Glomerular visceral epithelial cell (primary cell): ENCODE measurements around the gene RERE.

Source experiments
- DNase-seq: peaks from one replicate; pipeline ENCODE4 v3.0.0-alpha.2; 2016; ENCODE audit errors: extremely low spot score

Gene RERE

DNA sequence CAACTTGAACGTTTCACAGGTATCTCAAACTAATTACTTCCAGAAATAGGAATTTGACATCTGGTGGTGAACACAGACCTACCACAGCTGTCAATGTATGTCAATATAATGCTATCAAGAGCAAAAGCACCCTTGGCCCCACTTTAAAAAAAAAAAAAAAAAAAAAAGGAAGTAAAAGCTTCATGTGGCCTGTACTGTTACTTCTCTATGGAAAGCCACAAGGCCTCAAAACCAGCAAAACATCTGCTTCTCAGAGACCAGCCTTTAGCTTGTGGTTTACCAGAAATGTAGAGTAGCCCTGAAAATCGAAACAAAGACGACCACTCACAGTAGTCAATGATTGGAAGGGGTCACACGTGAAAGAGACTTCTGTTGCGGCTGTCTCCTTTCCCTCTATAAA is 389.9 kb downstream of the RERE start:
- no peak for DNase-seq

DNA sequence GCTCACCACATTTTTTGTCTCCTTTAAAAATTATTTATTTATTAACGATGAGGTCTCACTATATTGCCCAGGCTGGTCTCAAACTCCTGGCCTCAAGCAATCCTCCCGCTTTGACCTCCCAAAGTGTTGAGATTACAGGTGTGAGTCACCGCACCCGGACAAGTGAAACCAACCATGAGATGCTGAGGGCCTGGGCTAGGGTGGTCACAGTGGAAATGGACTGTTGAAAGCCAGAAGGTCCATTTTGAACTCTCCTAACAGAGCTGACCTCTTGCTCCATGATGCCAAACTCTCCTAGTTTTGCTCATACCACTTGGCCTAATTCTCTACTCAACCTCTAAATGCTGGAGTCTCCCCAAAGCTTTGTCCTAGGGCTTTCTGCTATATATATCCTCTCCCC is 390.4 kb downstream of the RERE start:
- no peak for DNase-seq

DNA sequence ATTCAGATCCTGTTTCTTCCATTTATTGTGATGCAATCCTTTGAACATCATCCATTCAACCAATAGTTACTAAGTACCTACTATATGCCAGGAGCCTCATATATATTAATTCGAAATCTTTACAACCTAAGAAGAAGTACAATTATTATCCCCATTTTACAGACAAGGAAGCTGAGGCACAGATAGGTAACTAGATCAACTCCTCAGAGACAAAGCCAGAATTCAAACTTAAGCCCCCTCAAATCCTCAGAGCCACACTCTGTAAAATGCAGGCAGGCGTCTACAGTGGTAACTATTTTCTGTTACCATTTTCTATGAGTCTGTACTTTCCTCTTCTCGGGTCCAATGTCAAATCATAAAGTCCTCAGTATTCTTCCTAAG is 391.7 kb downstream of the RERE start:
- no peak for DNase-seq

DNA sequence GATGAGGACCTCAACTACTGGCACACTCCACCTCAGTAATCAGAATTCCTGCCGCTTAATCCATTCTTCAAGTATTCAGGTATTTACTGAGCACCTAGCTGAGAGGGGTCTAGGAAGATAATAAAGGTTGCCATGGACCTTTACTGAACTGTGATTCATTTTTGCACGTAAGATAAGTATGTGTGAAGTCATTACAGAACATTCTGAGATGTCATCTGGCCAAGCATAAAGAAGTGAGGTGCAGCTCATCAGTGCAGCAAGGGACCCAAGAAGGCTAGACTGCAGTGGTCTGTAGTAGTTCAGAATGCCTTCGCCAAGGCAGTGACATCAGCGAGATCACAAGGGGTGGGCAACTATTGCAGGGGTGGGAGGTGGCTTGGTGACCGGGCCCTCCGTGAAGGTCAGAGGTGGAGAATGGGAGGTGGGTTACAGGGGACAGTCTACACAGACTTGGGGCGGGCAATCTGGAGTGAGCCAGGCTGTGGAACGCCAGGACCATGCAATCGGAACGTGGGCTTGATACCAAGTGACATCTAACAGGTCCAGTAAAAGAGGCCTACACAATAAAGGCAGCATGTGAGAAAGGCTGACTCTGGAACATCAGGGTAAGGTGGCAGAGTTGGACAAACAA is 392.2 kb downstream of the RERE start:
- no peak for DNase-seq

DNA sequence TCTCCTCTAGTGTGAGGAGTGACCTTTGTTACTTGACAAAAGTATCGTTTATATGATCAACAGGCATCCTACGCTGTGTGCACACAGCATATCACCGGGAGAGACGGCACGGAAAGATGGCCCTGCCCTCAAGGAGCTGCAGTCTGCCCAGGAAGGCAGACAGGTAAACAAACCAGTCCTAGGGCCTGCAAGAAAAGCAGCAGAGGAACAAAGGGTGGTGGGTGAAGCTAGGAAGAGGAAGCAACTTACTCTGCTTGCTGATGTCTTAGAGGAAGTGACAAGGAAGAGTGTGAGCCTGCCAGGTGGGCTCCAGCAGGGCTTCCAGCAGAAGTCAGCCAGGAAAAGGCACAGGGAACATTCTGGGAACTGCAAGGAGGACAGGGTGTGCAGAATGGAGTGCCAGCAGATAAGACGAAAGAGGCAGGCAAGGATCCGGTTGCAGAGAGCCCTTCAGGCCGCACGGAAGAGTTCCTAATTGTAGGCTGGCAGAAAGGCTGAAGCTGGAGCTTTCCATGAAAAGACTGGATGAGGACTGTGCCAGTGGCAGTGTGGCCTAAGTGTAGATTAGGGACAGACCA is 392.8 kb downstream of the RERE start:
- no peak for DNase-seq

DNA sequence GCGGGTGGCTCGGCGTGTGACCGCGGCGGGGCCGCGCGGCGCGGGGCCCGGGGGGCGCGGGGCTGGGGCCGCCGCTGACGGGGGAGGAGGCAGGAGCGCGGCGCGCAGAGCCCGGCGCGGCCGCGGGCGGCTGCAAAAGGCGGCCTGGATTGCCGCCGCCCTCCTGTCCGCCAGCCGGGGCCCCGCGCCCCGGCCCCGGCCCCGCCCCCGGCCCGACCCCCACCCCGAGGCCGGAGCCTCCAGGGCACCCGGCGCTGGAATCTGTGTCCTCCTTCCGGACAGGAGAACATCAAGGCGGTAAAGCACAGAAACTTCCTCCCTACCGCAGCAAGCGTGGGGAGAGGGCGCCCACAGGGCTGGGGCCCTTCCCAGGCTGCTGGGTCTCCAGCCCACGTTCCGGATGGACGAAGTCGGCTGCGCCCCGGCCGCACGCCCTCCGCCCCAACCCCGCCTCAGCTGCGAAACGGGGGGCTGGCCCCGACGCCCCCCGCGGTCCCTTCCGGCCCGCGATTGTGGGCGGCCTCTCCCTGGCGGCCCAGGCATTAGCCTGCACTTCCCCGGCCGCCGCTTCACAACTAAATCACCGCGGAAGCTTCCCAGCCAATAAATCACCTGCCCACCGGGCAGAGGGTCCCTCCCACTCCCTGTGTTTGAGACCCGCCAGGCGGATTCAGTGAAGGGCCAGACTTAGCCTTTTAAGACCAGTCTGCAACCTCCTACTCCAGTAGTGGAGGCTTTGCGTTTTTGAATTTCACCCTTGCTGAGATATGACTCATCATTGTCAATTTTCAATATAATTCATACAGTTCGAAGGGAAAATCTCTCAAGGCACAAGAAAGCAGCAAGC is 393.5 kb downstream of the RERE start:
- peak; percentile 64 for DNase-seq

DNA sequence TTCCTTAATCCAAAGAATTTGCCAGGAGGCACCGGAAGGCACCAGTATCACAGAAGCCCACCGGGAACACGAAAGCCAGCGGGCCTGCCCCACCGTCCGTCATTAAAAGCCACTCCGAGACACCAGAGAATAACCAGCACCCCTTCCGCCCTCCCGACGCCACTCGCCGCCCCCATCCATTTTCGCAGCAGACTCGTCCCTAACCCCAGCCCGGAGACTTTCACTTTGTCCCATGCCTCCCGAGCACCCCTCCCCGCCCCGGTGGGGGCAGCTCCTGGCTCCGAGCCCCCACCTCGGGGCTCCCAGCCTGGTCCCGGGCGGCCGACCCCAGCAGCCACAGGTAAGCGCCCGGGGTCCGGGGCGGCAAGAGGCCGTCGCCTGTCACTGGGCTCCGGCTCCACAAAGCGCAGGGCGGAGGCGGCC is 394.2 kb downstream of the RERE start:
- no peak for DNase-seq

DNA sequence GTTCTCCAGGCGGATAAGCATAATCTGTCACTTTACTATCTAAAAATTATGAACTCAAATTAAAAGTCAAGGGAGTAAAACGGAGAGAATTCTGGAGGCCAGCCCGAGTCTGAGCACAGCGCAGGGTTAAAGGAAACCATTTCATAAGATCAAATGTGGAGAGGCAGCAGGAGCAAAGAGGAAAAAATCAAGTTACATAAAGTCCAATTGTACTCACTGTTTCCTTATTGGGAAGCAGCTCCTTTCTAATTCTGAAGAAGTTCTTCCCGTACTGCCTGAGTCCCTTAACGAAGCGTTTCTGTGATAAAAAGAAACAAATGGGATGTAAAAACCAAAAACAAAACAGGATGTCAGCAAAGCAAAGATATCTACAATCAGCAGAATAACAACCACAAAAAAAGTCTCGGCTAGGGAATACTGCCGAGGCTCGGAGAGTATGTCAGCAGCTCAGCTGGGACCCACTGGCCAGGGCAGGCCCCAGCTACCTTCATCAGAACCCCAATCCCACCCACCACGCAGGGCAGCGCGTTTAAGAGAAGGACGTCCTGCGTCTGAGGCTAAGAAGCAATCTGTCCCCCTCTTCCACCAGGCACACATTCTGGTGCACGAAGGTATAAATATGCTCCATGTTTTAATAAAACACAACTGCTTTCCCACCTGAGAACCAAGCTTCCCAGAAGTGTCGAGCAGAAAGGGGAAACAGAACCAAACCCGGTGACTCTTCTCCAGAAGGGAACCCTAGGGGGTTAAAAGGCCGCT is 394.8 kb downstream of the RERE start:
- DNase-seq = peak; percentile 26

DNA sequence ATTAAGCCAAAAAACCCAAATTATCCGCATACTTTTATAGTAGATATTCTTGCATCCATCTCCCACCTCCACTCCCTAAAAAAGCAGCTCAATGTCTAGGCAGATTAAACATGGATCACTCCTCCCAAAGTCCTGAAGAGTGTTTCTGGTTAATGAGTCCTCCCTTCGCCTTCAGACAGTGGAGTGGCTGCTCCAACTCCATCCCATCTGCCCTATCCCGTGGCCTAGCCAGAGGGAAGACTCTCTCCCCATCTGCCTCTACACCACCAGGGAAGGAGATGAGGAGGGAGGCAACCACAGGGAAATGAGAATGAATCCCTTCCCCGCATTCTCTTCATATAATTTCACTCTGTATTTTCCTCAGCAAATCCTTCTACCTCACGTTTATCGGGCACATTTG is 395.7 kb downstream of the RERE start:
- no peak for DNase-seq

DNA sequence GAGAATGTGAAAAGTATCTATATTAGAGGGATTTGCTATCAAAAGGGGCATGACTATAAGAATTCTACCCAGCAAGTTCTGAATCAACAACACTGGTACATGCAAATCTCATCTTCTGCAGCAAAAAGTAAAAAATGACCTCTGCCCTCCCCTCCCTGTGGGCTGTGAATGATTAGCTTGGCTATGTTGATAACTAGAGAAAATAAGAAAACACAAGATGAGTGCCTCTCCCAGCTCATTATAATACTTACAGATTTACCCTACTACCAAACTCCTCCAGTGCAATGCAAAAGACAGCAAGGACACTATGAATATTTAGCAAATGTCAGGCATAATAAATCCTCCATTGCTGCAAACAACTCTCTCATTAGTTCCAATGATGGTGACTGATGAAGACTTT is 397.1 kb downstream of the RERE start:
- DNase-seq = no peak

DNA sequence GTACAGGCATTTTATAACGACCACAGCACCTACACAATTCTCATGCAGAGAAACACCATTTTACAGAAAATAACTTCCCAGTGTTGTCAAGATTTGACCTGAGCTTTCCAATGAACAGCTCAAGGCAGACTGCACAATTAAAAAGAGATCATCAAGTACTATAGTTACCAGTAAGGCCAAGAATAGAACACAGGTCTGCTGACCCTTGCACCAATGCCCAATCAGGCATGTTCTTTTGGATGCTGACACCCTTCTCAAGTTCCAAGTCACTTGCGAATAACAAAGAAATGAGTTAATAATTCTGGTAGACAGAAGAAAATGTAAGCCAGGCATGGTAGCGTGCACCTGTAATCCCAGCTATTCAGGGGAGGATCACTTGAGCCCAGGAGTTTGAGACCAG is 397.6 kb downstream of the RERE start:
- no peak for DNase-seq

DNA sequence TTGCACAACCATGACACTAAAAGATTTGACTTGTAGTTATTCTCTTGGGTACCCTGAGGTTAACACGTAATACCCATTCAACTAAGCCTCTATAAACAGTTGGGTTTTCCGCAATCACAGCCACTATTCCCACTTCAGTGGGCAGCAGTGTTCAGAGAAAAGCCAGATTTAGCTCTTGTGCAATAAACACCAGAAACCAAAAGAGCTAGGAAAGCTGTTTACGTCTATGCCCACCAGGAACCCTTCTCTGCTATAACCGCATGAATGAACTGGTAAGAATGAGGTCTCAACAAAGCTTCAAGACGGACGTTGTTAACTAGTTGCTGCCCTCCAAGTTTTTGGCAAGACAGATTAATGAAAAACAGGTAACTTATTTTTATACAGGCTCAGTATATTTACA is 398.3 kb downstream of the RERE start:
- DNase-seq = no peak

DNA sequence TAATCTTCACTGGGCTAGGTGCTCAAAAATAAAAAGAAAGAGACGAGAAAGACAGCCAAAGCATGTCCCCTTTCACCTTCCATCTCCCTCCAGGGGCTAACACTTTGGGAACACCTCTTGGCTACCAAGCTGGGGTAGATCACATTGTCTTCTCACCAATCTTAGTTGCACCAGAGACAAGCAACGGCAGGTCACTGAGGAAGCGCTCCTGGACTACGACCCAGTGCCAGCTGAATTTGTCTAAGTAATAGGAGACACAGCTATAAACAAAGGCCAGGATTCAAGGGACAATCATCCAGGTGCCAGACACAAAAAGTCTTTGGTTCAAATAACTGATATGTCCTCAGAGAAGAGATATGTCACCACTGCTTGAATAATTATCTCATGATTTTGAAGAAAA is 399.1 kb downstream of the RERE start:
- DNase-seq = no peak

DNA sequence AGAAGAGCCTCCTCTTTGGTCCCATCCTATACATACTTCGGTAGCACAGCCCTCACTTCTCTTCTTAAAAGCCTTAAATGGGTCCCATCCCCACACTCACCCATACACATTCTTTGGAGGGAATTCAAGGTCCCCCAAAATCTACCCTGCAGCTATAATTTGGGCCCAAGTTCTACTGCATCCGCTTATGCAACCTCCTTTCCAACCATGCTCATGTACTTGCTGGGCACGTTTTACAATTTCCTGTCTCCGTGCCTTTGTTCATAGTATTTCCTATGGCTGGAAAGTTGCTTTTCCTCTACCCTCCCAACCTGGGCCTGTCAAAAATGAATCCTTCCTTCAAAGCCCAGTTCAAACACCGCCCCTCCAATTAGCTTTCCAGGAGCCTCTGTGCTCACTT is 399.8 kb downstream of the RERE start:
- DNase-seq = no peak

DNA sequence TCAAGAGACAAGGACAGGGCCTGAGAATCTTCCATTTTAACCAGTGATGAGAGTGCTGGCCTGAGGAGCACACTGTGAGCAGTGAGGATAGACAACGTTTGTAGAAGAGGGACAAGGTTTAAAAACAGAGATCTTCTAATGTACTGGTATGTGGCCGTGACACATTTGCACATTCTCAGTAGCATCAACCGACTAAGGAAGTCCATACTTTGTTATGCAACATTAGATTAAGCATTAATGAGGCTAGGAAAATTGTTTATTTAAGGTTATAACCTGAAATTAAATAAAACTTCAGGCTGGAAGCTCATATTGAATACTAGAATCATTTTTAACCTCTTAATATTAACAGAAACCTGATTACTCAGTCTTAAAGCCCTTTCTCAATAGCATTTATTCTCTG is 400.6 kb downstream of the RERE start:
- no peak for DNase-seq

DNA sequence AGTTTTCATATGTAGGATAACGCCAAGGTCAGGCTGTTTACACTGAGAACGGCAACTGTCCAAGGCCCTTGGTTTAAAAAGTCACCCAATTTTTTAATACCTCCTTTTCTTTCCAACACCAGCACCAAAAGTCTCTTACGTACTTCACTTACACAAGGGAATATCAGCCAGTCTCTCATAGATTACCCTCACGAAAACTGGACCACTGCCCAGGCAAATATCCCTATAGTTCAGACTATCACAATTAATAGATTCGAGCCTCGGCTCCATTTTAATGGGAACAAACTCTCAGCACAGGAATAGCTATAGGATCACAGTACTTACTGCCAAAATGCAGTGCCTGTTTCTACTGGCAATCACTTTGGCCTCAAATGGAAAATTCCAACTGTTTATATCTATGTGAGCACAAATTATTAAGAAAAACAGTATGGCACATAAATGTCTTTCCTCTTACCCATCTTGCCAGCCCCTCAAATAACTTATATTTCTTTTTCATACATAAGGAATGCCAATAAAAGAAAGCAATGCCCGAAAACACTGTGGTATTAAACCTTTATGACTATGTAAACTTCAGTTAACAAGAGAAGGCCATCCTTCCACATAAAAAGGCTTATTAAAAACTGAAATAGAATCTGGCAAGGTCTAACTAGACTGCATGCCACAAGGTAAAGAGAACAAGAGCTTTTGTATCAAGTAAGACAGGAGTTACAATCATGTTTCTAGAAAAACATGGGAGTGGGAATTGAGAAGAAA is 401.7 kb downstream of the RERE start:
- no peak for DNase-seq

DNA sequence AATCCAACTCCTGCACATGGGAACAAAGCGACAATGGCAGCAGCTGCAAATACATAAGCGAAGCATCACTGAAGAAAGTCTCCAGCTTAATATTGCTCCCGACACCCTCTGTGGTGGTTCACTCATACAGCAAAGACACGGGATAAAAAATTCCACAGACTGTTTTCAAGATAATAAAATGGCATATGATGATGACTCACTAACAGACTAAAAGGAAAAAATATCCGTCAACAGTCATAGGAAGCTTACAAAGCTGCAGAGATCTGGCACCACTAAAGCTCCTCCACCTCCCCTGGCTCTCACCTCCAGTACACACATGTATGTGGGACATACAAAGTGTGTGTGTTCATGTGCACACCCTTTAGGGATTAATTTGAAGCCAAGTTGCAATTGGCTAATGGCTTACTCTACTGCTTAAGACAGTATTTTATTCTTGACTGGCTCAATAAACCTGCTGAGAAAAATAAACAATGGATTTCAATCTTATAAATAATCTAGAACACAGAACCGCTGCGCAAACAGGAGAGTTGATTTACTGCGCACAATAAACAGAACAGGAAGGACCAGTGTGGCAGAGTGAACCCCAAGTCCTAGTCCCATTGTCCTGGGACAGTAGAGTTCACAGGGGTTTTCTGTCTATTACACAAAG is 405.1 kb downstream of the RERE start:
- DNase-seq = peak; percentile 60

DNA sequence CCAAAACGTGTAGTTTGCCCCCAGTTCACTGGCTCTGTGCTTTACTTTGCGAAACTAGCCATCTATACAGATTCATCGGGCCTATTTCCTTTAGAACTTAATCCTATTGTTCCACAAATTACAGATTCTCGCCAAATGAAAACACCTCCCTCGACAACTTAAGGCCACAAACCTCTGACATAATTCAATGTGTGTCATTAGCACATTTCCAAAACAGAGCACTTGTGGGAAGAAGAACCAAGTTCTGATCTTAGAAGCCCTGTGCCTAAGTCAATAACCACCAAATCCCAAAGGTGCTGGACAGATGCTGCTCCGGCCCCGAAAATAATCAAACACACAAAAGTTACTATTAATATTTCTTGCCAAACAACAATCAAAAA is 405.6 kb downstream of the RERE start:
- no peak for DNase-seq

DNA sequence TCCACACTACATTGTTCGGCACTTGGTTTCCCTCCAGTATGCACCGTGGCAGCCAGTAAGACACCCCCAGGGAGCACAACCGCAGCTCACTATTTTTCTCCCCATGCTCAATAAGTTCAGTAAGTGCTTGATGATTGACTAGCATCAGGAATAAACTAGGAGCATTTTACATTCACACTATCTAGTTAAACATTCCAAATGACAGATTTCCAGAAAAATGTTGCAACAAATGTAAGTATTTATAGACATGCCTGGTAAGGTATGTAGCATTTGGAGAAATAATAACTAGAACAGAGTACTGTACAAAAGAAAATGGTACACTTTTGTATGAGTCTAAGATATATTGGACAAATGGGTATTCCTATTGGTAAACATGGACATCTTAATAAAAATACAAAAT is 406.6 kb downstream of the RERE start:
- no peak for DNase-seq

DNA sequence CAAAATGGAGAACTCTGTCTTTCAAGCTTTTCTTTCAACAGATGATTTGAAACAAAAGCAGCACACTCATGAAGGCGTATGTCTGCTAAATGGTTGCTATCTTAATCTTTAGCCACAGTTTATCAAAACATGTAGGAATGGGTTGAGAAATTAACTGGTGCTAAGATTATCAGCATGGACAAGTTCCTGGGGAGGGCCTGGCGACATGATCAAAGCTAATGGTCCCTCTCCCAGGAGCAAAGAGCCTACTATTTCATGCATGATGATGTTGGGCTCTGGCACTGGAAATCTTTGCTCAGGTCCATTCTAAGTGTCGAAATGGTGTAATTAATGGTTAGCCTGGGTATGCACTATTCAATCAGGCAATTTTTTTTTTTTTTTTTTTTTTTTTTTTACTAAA is 407.8 kb downstream of the RERE start:
- DNase-seq = no peak

DNA sequence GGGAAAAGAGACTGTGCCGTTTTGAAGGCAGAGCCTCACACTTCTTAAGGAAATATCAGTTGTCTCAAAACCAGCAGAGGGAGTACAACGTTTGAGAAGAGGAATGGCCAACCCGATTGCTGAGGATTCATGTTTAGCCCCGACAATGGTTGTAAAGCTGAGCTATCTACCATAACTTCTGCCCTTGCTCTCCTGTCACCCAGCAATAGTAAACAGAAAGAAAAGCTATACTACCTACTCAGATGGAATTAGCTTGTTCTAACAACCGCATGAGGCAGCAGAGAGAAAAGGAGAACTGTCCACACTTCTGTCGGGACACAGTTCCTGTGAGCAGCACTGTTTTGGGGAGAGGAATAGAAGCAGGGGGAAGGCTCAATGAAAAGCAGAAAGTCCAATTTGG is 408.3 kb downstream of the RERE start:
- DNase-seq = peak; percentile 53
